NCI-H2196 (cell line): ENCODE results near the gene LPAR3.

Experiments
- DNase-seq: peaks from one replicate; lab custom pipeline; 2025; ENCODE audit not compliant: unreplicated experiment; lab: John Stamatoyannopoulos, UW

LPAR3 gene

DNA sequence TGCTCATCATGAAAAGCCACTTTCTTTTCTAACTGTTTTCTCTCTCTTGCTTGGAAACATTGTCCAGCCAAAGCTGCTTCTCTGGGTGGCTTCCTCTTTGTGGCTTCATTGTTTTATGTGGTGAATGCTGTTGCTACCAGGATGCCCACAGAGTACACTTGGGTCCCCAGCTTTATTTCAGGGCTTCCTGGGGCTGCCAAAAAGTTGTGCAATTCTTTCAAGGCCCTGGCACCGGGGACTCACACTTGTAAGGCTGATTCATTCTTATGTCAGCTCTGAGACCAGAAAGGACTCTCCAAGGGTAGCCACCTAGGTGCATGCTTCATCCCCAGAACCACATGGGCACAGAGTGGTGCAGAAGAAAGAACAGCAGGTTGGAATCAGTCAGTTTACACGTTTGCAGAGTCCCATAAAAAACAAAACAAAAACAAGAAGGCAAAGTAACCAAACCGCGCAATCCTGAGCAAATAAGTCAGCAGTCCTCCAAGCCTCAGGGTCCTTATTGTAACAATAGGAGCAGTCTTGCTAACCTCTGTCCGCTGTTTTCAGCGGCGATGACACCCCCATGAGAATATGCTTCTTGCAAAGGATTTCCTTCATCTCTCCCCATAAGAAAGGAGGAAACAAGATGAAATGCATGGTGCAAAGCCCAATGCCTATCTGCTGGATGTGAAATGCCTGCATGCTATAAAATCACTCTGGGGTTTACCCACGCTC, 112.8 kb downstream of the LPAR3 start:
- DNase-seq: no peak

DNA sequence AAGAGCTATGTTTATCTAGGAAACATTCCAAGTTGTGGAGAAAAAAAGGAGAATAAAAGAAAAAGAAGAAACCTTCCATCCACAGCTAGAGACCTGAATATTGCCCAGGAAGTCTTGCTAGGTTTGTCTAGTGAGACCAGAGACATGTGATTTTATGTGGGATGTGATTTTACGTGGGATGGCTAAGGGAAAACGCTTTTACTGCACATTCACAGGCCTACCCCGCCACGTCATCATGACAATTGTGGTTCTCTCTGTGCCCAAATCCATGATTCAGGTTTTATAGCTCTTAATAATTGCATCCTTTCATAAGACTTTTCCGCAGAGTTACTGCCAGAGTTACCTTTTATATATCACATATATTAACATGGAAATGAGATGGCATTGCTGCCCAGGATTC, 116.4 kb downstream of the LPAR3 start:
- no peak for DNase-seq

DNA sequence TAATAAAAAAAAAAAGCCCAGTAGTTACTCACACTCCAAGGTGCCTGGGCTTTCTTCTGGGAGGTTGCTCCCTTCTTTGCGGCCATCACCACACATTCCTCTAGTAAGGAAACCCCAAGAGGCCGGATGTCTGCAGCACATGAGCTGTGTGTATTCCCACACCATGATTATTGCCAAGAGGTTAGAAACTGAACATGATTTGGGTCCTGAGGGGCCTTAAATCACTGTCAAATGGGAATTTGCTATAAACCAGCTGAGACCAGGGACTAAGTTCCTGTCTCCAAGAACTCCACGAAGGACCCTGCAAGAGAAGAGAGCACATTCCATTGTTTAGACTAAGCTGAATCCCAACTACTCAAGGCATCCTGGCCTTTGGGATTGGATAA, 117.5 kb downstream of the LPAR3 start:
- DNase-seq: no peak

DNA sequence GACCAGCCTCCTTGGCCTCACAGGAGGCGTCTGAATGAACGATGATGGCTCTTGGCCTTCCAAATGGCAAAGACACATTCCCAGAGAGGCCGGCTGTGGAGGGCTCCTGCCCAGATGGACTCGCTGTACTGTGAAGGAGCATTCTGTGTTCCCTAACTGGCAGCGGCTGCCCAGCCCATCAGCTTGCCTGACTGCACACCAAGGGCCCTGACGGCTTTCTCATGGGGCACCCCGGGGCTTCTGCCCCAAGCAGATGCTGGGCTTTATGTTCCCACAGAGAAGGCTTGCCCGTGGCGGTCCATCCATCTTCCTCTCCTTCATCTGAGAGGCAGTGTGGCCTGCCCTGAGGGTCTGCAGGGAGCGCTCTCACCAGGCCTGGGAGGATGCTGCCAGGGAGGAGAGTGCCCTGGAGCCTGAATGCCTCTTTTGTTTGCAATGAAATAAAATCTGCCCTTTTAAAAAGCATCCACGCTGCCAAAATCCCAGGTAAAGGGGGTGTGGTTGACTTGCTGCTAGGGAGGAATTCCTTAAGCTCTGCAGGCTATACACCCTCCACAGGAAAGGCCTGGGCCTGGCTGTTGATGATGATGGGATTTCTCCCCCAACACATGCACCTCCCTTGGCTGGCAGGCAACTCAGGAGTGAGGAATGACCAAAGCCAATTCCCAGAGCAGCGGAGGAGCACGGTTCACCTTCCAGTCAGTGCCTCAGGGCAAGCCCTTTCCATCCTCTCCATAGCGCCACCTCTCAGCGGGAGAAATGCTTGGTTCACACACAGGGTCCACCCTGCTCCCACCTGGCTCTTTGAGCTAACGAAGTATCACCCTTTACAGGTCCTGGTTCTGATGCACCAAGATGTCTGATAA, 118.1 kb downstream of the LPAR3 start:
- peak; percentile 30 for DNase-seq

DNA sequence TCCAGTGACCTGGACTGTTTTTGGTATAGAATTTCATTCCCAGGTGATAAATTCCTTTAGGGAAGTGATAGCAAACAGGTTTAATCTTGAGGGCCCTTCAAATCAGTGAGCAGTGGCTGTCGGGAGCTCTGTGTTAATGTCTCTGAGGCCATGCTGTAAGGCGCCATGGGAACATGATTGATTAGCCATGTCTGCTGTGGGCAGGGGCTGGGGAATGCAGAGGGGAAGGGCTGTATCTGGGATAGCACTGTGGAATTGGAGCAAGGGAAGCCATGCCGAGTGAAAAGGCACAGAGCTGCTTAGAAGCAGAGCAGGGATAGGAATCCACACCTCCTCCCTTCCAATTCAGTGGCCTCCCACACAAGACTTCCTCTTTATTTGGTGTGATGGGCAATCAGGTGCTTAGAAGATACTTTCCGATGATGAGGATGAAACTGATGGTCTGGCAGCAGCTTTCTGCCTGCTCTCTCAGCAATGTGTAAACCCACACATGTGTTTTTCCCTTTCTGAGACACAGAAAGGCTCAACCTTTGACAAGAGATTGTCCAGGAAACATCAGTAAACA, 119.0 kb downstream of the LPAR3 start:
- no peak for DNase-seq

DNA sequence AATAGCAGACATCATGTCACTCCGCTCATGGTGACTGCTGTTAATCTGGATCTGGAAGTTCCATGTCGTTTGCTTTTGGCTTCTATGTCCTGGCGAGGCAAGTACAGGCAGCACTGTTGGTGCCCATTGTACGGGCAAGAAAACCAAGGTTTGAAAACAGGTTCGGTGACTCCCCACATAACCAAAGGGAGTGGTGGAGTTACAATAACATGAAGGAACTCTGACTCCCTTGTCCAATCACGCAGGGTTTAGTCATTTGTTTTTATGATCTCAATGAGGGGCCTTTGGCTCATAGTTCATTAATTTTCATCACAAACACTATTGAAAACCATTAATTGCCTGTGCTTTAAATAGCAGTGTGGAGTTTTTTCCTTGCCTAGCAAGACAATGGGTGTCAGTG, 119.8 kb downstream of the LPAR3 start:
- no peak for DNase-seq

DNA sequence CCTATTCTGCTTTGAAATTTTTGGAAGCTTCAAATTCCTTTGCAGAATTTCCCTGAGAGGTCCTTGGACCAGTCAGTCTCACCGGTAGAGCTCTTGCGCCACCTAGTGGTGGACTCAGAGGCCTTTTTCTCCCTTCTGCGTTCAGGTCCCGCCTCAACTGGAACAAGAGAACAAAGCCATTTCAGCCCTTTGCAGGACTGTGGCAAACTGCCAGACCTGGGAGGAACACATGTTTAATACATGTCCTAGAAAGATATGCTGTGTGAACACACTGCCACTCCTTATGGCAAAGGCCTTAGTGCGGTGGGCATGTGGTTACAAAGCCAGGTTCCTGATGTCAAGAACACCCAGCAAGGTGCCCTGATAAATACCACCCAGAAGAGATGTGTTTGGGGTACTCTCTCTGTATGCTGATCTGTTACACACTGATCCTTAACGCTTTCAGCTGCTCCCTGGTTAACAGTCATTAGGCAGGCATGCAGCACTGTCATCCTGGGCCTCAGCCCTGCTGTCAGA, 120.5 kb downstream of the LPAR3 start:
- peak; percentile 80 for DNase-seq

DNA sequence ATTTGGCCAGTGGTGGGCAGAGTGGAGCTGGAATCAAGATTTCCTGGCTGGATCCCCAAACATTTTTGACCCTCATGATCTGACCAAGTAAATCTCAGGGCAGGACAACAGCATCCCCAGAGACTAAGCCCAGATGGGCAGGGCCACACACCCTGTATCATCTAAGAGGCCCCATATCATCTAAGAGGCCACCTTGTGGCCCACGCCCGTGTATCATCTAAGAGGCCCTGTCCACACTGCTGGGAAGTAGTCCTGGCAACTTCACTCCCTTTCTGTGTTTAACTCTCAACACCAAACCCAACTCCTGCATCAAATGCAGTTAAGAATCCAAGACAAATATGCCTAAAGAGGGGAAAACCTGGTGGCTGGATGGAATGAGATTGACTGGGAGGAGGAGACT, 121.1 kb downstream of the LPAR3 start:
- no peak for DNase-seq

DNA sequence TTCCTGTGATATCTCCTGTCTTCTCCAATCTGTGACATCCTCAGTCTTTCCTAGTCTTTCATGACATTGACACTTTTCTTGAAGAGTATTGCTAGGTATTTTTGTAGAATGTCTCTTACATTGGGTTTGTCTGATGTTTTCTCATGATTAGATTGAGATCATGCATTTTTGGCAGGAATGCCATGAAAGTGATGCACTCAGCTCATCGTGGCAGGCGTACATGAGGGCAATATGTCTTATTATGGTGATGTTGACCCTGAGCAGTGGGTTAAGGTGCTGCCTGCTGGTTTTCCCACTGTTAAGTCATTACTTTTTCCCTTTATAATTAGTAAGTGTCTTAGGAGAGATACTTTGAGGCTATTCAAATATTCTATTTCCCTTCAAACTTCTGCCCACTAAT, 122.5 kb downstream of the LPAR3 start:
- no peak for DNase-seq

DNA sequence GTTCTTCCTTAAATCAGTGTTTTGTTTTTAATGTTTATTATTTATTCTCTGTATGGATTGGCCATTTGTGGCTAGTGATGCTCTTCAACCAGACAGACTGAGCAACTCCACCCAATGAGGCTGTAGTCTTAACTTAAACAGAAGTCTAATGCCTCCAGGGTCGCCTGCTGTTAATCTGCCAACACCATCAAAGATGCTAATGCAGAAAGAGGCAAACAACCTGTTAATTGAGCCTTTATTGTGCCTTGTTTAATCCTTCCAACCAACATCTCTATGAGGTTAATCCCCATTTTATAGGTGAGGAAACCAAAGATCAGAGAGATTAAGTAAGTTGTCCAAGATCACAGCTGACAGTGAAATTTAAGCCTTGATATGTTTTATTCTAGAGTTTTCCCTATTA, 123.4 kb downstream of the LPAR3 start:
- DNase-seq: no peak

DNA sequence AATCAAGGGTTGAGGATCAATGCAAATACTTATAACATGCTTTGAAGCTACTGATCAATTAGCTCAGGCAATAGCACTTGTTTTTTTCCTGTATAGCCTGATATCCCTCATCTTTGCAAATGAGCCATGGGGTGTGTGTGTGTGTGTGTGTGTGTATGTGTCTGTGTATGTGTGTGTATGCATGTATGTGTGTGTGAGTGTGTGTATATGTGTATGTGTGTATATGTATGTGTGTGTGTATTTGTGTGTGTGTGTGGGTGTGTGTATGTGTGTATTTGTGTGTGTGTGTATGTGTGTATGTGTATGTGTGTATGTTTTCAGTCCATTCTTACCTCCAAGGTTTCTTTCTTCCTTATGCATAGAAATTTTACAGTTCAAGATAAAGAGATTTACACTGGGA, 124.4 kb downstream of the LPAR3 start:
- DNase-seq: no peak

DNA sequence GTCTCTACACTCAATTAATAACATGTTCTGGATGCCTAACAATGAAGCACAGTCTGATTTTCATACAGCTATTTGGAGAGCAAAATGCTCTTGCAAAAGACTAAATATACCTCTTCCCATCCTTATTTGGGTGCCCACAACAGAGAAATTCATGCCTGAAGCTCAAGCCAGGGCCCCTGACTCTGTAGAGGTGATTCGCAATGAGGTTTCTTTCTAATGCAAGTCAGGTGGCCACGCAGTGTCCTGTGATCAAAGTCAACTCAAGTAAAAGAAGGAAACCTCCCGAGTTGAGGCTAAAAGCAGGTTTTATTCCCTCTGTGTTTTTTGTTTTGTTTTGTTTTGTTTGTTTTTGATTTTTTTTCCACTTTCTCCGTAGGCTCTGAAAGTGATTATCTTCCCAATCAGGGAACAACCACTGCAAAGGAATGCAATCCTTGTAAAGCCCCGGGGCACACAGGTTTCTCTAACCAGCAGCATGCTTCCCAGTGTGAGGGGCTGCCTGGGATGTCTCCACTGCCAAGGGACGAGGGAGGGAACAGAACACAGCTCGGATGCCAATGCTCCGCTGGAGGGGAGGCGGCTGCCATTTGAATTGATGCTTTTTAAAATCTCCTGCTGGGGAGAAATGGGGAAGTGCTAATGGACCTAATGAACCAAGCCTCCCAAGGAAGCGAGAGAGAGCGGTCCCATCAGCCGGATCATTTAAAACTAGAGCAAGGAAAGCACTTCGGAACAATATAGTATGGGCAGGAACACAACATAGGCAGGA, 128.9 kb downstream of the LPAR3 start:
- DNase-seq: no peak

DNA sequence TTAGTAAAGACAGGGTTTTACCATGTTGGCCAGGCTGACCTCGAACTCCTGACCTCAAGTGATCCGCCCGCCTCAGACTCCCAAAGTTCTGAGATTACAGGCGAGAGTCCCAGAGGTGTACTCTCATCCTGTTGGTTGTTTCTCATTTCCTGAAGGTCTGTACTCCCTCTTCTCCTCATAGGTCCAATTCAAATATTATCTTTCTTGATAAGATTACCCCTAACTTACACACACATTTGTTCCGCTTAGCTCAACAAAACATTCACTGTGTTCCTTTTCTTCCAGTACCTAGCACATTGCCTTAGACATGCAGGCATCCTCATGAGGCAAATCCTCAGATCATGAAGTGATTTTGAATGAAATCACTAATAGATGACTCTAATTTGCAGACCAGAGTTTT, 130.3 kb downstream of the LPAR3 start:
- DNase-seq: no peak
